Measurements from ENCODE around the gene GEMIN4. TPM values are rescaled to one million over a fixed set of nuclear protein-coding genes. Genes with fewer than 3 reads are reported as not detected.

Gene GEMIN4
- total and polyA plus RNA-seq, 2 donors (not counting 1 experiment from before 2014, with no cell fraction given): 7.4 to 9.3 TPM

- Histone ChIP-seq H3K4me1 (ENCODE audit: control insufficient read depth, extremely low read depth, insufficient read depth, low read length) (peaks cover 3% of the 10 kb centered on the region), H3K27ac (ENCODE audit: insufficient read depth, low read length) (no peak overlapping the region), H3K27me3 (ENCODE audit: control insufficient read depth, insufficient read depth, low read length) (no peaks in the 10 kb centered on the region), H3K4me2 (ENCODE audit: extremely low read depth, insufficient read depth, low read length) (no peak overlapping the region), H4K20me1 (ENCODE audit: control insufficient read depth, extremely low read depth, insufficient read depth, low read length) (no peaks in the 10 kb centered on the region), H3K36me3 (ENCODE audit: control insufficient read depth, insufficient read depth, low read length) (peaks cover 12% of the 10 kb centered on the region), H3K4me3 (replicated peaks in 1 of 4; ENCODE audit: control extremely low read depth in 1 of 4, insufficient read depth in 1 of 4, low read depth in 3 of 4, low read length in 4 of 4) (no peak overlapping the region), H3K79me2 (ENCODE audit: control insufficient read depth, insufficient read depth, low read length) (no peaks in the 10 kb centered on the region), H3K9me3 (ENCODE audit: control insufficient read depth, insufficient read depth, low read depth, low read length) (no peaks in the 10 kb centered on the region), H3K9ac (ENCODE audit: insufficient read depth, low read length) (no peak overlapping the region), H2AFZ (ENCODE audit: low read length) (no peak overlapping the region)
- no peak for TF ChIP-seq EZH2 (IDR thresholded peaks at IDR 0.05; ENCODE audit: low read length, missing control alignments)
- TF ChIP-seq, protein P1, sequence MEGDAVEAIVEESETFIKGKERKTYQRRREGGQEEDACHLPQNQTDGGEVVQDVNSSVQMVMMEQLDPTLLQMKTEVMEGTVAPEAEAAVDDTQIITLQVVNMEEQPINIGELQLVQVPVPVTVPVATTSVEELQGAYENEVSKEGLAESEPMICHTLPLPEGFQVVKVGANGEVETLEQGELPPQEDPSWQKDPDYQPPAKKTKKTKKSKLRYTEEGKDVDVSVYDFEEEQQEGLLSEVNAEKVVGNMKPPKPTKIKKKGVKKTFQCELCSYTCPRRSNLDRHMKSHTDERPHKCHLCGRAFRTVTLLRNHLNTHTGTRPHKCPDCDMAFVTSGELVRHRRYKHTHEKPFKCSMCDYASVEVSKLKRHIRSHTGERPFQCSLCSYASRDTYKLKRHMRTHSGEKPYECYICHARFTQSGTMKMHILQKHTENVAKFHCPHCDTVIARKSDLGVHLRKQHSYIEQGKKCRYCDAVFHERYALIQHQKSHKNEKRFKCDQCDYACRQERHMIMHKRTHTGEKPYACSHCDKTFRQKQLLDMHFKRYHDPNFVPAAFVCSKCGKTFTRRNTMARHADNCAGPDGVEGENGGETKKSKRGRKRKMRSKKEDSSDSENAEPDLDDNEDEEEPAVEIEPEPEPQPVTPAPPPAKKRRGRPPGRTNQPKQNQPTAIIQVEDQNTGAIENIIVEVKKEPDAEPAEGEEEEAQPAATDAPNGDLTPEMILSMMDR (conservative IDR thresholded peaks at IDR 0.05 in 1 of 2, IDR thresholded peaks at IDR 0.05 in 1 of 2; ENCODE audit: low read depth in 1 of 2, low read length in 2 of 2): no peak
- no peak for DNase-seq (ENCODE audit: low read depth in 2 of 2)
Observed at GRCh38 chr17:796609-797008, 44.5 kb upstream of the GEMIN4 start.

- no peaks in the 10 kb centered on the region for H4K20me1 ChIP-seq (ENCODE audit: control insufficient read depth, extremely low read depth, insufficient read depth, low read length)
- TF ChIP-seq, protein P1 (conservative IDR thresholded peaks at IDR 0.05 in 1 of 2, IDR thresholded peaks at IDR 0.05 in 1 of 2; ENCODE audit: low read depth in 1 of 2, low read length in 2 of 2): no peak
- TF ChIP-seq EZH2 (IDR thresholded peaks at IDR 0.05; ENCODE audit: low read length, missing control alignments): no peak
- no peaks in the 10 kb centered on the region for H3K79me2 ChIP-seq (ENCODE audit: control insufficient read depth, insufficient read depth, low read length)
- peaks cover 13% of the 10 kb centered on the region for H3K36me3 ChIP-seq (ENCODE audit: control insufficient read depth, insufficient read depth, low read length)
- no peaks in the 10 kb centered on the region for H3K27me3 ChIP-seq (ENCODE audit: control insufficient read depth, insufficient read depth, low read length)
- no peak overlapping the region for H3K4me2 ChIP-seq (ENCODE audit: extremely low read depth, insufficient read depth, low read length)
- no peak for DNase-seq (ENCODE audit: low read depth in 2 of 2)
- no peak overlapping the region for H3K27ac ChIP-seq (ENCODE audit: insufficient read depth, low read length)
- H3K4me3 ChIP-seq (replicated peaks in 1 of 4; ENCODE audit: control extremely low read depth in 1 of 4, insufficient read depth in 1 of 4, low read depth in 3 of 4, low read length in 4 of 4): no peak overlapping the region
- H3K9ac ChIP-seq (ENCODE audit: insufficient read depth, low read length): no peak overlapping the region
- peaks cover 3% of the 10 kb centered on the region for H3K4me1 ChIP-seq (ENCODE audit: control insufficient read depth, extremely low read depth, insufficient read depth, low read length)
- H2AFZ ChIP-seq (ENCODE audit: low read length): no peak overlapping the region
- no peaks in the 10 kb centered on the region for H3K9me3 ChIP-seq (ENCODE audit: control insufficient read depth, insufficient read depth, low read depth, low read length)
Observed at GRCh38 chr17:795721-796120, 43.7 kb upstream of the GEMIN4 start.

GRCh38 chr17:795276-795675, 43.2 kb upstream of the GEMIN4 start:
- no peaks in the 10 kb centered on the region for H3K27me3 ChIP-seq (ENCODE audit: control insufficient read depth, insufficient read depth, low read length)
- H3K4me3 ChIP-seq (replicated peaks in 1 of 4; ENCODE audit: control extremely low read depth in 1 of 4, insufficient read depth in 1 of 4, low read depth in 3 of 4, low read length in 4 of 4): peak overlapping the region in 1 of 4 experiments; percentile 22
- no peak overlapping the region for H3K27ac ChIP-seq (ENCODE audit: insufficient read depth, low read length)
- no peak overlapping the region for H3K9ac ChIP-seq (ENCODE audit: insufficient read depth, low read length)
- DNase-seq (ENCODE audit: low read depth in 2 of 2): no peak
- H3K4me1 ChIP-seq (ENCODE audit: control insufficient read depth, extremely low read depth, insufficient read depth, low read length): peaks cover 3% of the 10 kb centered on the region
- no peak overlapping the region for H2AFZ ChIP-seq (ENCODE audit: low read length)
- peaks cover 12% of the 10 kb centered on the region for H3K36me3 ChIP-seq (ENCODE audit: control insufficient read depth, insufficient read depth, low read length)
- H3K9me3 ChIP-seq (ENCODE audit: control insufficient read depth, insufficient read depth, low read depth, low read length): no peaks in the 10 kb centered on the region
- no peak for TF ChIP-seq EZH2 (IDR thresholded peaks at IDR 0.05; ENCODE audit: low read length, missing control alignments)
- TF ChIP-seq, protein P1 (conservative IDR thresholded peaks at IDR 0.05 in 1 of 2, IDR thresholded peaks at IDR 0.05 in 1 of 2; ENCODE audit: low read depth in 1 of 2, low read length in 2 of 2): no peak
- H3K79me2 ChIP-seq (ENCODE audit: control insufficient read depth, insufficient read depth, low read length): no peaks in the 10 kb centered on the region
- H4K20me1 ChIP-seq (ENCODE audit: control insufficient read depth, extremely low read depth, insufficient read depth, low read length): no peaks in the 10 kb centered on the region
- H3K4me2 ChIP-seq (ENCODE audit: extremely low read depth, insufficient read depth, low read length): peak overlapping the region; percentile 44
